ENCODE measurements around the gene AP1S3.

The AP1S3 gene

DNA sequence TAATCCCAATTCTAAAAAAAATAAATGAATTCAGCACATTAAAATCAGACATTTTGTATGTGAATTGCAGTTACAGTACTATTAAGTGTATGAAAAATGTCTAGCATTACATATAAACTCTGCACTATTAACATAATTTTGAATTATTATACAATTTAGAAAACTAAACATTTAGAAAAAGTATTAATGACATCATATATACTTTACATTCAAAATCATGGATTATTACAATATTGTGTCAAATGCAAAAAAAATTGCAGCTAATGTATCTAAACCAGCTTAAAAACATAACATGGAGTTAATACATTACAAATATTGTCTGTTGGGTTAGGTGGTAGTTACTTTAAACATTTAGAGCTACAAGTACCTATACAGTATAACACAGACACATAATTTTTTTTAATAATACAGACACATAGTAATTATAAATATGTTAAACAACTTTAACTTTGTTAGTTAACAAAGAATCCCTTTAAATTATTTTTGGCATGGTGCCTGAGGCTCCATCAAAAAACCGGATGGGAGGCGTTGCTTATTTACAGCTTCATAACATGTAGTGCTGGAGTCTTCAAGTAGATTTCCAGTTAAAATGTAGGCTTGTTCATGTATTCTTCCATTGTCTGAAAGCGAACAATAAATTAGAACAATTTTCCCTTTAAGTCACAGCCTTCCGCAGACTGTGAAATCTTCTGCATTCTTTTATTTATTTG, 79.1 kb downstream of the AP1S3 start:
- DNase-seq, result no peak

DNA sequence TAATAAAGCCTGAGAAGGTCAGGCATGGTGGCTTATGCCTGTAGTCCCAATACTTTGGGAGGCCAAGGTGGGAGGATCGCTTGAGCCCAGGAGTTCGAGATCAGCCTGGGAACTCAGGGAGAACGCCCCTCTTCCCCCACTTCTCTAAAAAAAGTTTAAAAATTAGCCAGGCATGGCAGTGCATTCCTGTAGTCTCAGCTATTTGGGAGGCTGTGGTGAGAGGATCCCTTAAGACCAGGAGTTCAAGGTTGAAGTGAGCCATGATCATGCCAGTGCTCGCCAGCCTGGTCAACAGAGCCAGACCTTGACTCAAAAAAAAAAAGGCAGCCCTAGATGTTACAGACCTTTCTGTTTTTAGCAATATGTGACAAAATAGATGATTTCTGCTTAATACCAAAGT, 83.4 kb downstream of the AP1S3 start:
- no peak for DNase-seq

DNA sequence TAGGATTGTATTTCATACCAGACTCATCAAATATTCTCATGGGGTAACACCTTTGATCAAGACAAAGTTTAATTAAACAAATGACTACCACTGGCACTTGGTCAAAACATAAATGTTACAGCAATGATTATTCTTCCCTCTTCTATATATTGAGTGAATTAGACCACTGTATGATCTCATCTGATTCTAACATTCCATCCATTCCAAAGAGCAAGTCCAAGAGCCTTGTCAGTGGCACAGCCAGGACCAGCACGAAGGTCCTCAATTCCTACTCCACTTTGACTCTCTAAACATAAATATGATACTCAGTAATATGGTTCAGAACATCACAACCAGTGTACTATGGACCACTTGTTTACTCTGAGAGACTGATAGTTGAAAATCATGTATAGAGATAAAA, 86.4 kb downstream of the AP1S3 start:
- no peak for DNase-seq

- no peak for DNase-seq
These were observed 89.9 kb downstream of the AP1S3 start for GRCh38 chr2:223747392-223748042.

- DNase-seq, result no peak
These were observed 90.8 kb downstream of the AP1S3 start for GRCh38 chr2:223746611-223747010.

GRCh38 chr2:223744580-223744979, 92.8 kb downstream of the AP1S3 start:
- no peak for DNase-seq

- no peak for DNase-seq
These were observed 96.7 kb downstream of the AP1S3 start for GRCh38 chr2:223740679-223741078.

GRCh38 chr2:223737207-223737606, 100.2 kb downstream of the AP1S3 start:
- no peak for DNase-seq

GRCh38 chr2:223736488-223736887, 100.9 kb downstream of the AP1S3 start:
- no peak for DNase-seq

- DNase-seq, result no peak
These were observed 101.6 kb downstream of the AP1S3 start for GRCh38 chr2:223735659-223736244.

DNA sequence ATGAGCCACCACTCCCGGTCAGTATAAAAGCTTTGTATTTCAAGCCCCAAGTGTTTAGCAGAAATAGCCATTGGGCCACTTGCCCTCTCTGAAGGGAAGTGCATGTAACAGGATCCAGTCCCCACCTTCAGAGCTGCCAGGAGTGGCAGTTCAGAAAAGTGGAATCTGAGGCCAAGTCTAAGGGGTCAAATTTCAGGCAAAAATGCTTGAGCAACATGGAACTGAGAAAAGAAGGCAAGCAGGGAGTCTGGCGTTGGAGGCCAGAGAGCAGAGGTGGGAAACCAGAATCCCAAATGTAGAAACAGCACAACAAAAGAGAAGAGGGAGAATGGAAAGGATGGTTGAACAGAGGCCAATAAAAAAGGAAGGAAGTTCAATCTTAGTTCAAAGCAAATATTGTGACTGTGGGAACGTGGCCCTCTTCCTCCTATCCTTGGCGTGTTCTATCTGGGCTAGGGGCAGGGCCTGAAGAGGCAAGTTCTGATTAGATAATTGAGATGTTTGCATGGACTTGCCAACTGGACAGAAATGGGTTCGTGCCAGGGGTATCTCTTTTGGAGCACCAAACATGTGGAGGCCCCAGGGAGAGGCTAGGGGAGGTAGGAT, 102.2 kb downstream of the AP1S3 start:
- DNase-seq, result no peak

DNA sequence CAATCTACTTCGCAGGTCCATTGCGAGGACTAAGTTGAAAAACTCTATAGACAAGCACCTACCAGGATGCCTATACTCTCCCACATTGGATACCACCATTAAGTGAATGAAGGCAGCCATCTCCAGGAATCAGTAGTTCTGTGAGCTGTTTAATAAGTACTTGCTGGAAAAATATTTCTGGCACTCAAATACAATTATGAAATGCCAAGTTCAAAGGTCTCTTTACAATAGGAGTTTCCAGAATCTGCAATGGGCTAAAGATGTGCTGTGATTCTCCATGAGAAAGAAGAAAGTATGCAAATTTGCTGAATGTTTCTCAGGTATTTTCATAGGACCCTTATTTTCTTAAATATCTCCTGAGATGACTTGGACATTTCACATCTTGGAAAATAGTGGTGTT, 103.0 kb downstream of the AP1S3 start:
- no peak for DNase-seq

DNA sequence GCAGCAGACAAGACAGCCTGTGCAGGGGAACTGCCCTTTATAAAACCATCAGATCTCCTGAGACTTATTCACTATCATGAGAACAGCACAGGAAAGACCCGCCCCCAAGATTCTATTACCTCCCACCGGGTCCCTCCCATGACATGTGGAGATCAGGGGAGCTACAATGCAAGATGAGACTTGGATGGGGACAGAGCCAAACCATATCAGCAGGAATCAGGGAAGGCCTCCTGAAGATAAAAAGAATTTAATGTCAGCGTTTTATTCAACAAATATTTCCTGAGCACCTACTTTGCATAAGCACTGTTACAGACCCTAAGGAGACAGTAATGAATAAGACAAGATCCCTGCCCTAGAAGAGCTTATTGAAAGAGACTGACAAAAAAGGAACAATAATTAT, 105.0 kb downstream of the AP1S3 start:
- no peak for DNase-seq

DNA sequence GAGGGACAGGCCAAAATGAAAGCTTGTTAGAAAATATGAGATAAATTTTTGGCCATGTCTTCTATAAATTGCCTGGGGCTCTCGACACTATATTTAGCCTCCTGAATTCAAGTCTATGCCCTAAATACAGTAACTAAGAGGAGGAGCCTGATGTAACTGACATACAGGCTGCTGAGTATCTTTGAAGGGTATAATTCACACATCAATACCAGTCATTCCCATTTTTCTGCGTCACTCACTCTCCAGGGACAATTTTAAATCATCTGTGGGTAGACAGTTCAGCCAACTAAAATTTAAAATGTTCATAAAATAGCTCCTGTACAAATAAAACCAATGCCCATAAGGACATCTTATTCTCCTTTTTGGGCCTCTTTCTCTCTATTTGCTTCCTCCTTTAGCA, 105.9 kb downstream of the AP1S3 start:
- no peak for DNase-seq

- no peak for DNase-seq
These were observed 107.6 kb downstream of the AP1S3 start for GRCh38 chr2:223729781-223730180.

DNA sequence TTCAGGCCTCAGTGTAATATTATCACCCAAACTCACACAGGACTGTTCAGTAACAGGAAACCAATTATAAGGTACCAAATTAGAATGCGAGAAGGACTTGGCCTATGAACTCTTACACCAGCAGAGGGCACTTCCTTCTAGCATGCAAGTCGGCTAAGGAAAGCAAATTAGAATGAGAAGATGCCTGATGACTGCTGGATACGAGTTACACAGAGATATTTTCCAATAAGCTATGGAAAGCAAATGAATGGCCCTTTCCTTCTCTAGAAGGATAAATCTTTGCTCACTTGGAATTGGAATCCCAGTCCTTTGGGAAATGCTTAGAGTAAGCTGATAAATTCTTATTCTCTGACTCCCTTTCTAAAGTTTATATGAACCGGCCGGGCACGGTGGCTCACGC, 109.8 kb downstream of the AP1S3 start:
- no peak for DNase-seq

GRCh38 chr2:223725986-223726970, 111.1 kb downstream of the AP1S3 start:
- DNase-seq, result no peak

DNA sequence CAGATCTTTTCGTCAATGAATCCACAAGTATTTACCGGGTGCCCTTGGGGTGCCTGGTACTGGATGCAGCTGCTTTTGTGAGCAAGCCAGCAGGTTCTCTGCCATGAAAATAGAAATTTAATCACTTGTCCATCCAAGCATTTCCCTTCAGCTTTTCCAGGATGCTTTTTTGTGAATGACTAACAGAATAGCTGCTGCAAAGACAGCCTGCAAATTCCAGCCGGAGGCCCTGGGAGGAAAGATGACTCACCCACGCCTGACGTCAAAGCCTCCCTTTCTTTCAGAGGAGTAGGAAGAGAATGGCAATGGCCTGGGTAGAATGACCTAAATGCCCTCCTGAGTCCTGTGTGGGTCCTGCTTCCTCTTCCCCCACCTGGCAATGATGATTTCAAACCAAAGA, 111.9 kb downstream of the AP1S3 start:
- DNase-seq, result no peak

DNA sequence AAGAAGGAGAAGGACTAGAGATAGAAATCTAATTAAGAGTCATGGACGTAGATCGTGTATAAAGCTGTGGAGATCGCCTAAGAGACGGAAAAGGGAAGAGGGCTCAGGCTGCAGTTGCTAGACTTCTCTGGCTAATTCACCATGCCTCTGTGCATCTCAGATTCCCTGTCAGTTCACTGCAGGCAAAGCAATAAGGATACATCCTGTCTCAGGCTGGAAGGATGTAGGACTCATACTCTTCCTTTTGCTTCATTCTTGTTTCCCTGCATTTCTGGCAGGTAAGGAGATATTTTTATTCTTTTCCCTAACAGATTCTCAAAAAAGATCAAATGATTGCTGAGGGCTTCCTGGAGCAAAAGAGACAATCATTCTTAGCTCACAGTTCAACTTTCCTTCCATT, 112.5 kb downstream of the AP1S3 start:
- DNase-seq, result no peak

DNA sequence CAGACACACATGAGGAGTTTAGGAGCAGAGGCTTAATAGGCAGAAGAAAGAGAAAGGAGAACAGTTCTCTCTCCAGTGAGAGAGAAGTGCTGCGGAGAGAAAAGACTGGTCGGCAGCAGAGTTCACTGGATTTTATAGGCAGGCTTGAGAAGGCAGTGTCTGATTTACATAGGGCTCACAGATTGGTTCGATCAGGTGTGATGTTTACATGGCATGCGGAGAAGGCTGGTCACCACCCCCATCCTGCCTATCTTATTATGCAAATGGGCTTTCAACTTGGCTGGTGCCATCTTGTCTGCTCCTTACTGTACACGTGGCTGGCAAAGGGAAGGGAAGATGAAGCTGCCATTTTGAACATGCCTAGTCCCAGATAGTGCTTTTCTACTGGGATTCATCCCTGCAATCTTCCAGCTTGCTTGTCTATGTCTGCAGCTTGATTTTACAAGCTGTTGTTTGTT, 113.4 kb downstream of the AP1S3 start:
- no peak for DNase-seq

- DNase-seq, result no peak
These were observed 115.2 kb downstream of the AP1S3 start for GRCh38 chr2:223722226-223722625.

DNA sequence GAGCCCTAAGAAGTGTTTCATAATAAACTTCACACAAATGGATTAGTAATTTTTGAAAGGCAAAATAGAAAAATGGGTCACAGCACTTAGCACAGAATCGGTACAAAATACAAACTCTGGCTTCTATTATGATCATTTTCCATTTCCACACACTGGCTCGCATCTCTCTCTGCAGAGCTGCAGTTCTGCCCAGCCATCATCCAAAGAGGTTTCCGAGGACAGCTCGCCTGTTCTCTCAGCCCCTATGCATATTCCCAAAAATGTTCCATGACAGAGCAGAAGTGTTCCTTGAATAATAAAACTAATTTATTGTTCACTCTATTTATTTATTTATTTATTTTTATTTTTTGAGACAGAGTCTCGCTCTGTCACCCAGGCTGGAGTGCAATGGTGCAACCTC, 115.6 kb downstream of the AP1S3 start:
- DNase-seq, result no peak

GRCh38 chr2:223720367-223720766, 117.0 kb downstream of the AP1S3 start:
- no peak for DNase-seq

All from activated CD4-positive, alpha-beta T cell treated with anti-CD3 and anti-CD28 coated beads, Interleukin-2, amount 50 U/mL, for 4 hours (primary cell).